ENCODE measurements around the gene XPNPEP1. TPM values are rescaled to one million over a fixed set of nuclear protein-coding genes. Genes with fewer than 3 reads are reported as not detected.
A peak's percentile ranks its signal among the peaks of the same experiment; 100 is the strongest.

XPNPEP1 gene
- total RNA-seq, 2 donors from 2014 or later = 41.2 to 45.2 TPM

DNA sequence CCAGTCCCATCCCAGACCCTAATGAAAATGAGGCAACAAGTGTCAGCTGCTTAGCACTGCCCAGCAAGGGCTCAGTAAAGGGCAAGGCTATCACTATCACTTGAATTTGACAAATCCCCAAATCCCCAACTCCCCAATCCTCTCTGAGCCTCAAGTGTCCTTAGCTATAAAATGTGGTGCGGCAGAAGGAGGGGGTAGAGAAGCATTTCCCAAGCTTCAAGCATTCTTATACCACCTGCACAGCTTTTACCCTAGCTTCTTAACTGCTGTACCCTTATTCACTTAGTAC is 41.6 kb downstream of the XPNPEP1 start:
- peaks cover 41% of the 10 kb centered on the region for H3K36me3 ChIP-seq
- no peaks in the 10 kb centered on the region for H3K27me3 ChIP-seq
- TF ChIP-seq, protein P1, sequence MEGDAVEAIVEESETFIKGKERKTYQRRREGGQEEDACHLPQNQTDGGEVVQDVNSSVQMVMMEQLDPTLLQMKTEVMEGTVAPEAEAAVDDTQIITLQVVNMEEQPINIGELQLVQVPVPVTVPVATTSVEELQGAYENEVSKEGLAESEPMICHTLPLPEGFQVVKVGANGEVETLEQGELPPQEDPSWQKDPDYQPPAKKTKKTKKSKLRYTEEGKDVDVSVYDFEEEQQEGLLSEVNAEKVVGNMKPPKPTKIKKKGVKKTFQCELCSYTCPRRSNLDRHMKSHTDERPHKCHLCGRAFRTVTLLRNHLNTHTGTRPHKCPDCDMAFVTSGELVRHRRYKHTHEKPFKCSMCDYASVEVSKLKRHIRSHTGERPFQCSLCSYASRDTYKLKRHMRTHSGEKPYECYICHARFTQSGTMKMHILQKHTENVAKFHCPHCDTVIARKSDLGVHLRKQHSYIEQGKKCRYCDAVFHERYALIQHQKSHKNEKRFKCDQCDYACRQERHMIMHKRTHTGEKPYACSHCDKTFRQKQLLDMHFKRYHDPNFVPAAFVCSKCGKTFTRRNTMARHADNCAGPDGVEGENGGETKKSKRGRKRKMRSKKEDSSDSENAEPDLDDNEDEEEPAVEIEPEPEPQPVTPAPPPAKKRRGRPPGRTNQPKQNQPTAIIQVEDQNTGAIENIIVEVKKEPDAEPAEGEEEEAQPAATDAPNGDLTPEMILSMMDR (IDR thresholded peaks at IDR 0.05) = no peak
- DNase-seq (ENCODE audit: low spot score) = no peak
- peaks cover 0 to 12% of the 10 kb centered on the region in 2 donors for H3K4me1 ChIP-seq
- H3K4me3 ChIP-seq = no peak overlapping the region
- H3K9me3 ChIP-seq = no peaks in the 10 kb centered on the region
- H3K27ac ChIP-seq = no peak overlapping the region

DNA sequence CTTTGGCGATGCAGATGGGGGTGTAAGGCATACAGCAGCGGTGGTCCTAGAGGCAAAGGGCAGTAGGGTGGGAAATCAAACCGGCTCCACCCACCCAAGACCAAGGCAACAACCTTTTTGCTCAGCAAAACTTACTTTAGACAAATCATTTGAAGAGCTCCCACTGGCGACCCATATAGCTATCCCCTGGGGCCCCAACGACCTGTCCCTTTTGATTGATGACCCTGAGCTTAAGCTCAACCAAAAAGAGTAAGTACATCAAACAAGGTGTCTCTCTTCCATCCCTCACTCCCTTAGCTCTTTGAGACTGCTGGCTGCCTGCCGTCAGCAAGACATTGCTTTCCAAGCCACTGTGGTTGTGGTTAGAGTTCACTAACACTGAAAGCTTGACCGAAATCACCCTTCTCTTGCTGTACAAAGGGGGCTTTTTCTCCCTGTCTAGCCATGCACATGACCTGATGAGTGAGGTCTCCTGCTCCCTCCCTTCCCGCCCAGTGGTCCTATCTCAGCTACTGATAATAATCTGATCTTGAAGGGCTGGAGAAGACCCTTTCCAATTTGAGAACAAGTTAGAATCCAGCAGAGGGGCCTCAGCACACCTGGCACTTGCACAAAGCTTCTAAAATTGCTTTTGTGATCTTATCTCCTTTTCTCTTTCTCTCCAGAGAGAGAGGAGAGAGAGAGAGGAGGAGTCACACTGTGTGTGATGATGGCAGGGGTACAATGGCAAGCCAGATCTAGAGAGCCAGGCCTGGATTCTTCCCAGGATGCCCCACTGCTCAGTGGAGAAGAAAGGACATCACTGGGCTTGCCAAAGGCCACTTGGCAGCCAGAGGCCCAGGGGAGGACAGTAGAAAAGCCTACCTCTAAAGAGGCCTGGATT is 42.2 kb downstream of the XPNPEP1 start:
- TF ChIP-seq, protein P1 (IDR thresholded peaks at IDR 0.05) = no peak

DNA sequence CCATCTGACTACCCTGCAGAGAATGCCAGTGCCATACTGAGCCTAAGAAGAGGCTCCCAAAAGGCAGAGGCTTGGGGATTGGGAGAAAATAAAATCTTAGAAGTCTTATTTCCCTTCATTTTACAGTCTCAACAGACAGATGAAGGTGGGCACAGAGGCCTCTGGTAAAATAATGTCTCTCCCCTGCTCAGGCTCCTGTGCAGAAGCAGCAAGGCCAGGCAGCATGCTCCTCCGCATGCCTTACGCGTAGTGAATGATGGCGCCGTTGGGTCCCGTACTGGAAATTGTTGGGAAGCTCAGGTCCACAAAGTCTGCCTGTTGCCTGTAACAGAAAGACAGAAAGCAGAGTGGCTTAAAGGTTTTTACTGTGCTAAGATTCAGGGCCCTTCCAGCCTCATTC is 45.8 kb downstream of the XPNPEP1 start:
- no peaks in the 10 kb centered on the region for H3K27me3 ChIP-seq
- peaks cover 0 to 6% of the 10 kb centered on the region in 2 donors for H3K4me1 ChIP-seq
- H3K4me3 ChIP-seq = no peak overlapping the region
- no peak for DNase-seq (ENCODE audit: low spot score)
- no peak overlapping the region for H3K27ac ChIP-seq
- H3K36me3 ChIP-seq = peaks cover 77% of the 10 kb centered on the region
- TF ChIP-seq, protein P1 (IDR thresholded peaks at IDR 0.05) = no peak
- H3K9me3 ChIP-seq = no peaks in the 10 kb centered on the region

More for the DNA sequence above, 42.2 kb downstream of the XPNPEP1 start:
- no peaks in the 10 kb centered on the region for H3K27me3 ChIP-seq
- no peak overlapping the region for H3K4me3 ChIP-seq
- no peak for DNase-seq (ENCODE audit: low spot score)
- H3K4me1 ChIP-seq = peaks cover 0 to 12% of the 10 kb centered on the region in 2 donors
- H3K9me3 ChIP-seq = no peaks in the 10 kb centered on the region
- H3K27ac ChIP-seq = no peak overlapping the region
- peaks cover 47% of the 10 kb centered on the region for H3K36me3 ChIP-seq

DNA sequence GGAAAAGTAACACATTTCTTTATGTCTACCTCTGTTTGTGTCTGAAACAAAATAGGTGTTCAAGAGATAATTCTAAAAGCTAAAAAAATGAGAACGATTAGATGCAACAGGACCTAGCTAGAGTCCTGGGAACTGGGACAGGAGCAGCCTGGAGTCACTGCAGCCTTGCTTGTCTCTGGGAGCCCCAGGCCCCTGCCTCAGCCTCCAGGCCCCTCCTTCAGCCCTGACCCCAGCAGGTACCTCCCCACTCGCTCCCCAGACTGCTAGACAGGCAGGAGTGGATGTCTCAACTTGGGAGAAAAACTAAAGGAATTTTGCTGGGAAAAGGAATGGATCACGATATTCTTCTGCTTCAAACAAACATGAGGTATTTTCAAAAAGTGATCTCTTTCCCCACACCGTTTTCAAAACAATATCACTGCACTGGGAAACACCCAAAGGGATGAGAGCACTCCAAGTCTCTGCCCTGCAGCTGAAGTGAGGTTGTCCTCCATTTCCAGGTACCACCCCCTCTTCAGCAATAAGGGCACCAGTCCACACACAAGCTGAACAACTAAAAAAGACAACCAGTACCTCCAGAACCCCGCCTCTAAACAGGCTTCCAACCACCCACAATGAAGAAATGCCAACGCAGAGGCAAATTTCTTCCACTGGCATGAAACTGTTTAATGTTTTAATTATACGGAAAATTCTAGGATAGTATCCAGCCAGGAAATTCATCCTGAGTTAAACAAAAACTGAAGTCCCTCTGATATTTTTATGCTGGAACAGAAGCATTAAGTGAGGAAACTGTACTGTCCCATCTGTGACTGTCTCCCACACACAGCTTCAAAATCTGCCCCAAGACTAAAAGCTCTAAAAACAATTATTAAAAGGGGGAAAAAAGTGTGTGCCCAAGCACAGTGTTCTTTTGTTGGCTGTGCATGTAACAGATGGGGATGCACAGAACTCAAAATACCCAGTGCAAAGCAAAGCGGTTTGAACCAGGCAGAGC is 47.2 kb downstream of the XPNPEP1 start:
- Histone ChIP-seq H3K9me3 (no peaks in the 10 kb centered on the region), H3K4me3 (no peak overlapping the region), H3K4me1 (peaks cover 0 to 6% of the 10 kb centered on the region in 2 donors), H3K27me3 (no peaks in the 10 kb centered on the region), H3K36me3 (peaks cover 77% of the 10 kb centered on the region), H3K27ac (peak overlapping the region; percentile 24 to 33)
- TF ChIP-seq, protein P1 (IDR thresholded peaks at IDR 0.05) = no peak
- DNase-seq (ENCODE audit: low spot score) = no peak

DNA sequence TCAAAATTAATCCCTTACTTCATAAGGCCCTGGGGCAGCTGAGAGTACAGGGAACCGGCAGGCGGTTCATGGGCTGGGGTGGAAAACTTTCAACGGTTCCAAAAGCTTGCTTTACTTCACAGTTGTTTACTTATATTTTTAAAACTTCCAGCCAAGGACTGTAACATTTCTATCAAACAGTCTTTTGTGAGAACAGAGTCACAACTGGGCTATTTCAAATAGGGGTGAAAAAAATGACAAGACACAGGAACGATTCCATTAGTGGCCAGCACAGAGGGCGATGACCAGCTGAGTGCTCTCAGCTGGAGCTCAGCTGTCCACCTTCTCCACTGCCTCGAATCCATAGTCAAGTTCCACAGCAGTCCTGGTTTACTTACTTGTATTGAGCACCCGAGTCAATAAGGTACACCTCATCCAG is 48.2 kb downstream of the XPNPEP1 start:
- peaks cover 0 to 6% of the 10 kb centered on the region in 2 donors for H3K4me1 ChIP-seq
- H3K4me3 ChIP-seq = no peak overlapping the region
- TF ChIP-seq, protein P1 (IDR thresholded peaks at IDR 0.05) = no peak
- H3K27ac ChIP-seq = peak overlapping the region in 1 of 2 donors; percentile 52
- H3K27me3 ChIP-seq = no peaks in the 10 kb centered on the region
- DNase-seq (ENCODE audit: low spot score) = peak; percentile 55
- no peaks in the 10 kb centered on the region for H3K9me3 ChIP-seq
- peaks cover 77% of the 10 kb centered on the region for H3K36me3 ChIP-seq

Data from right atrium auricular region (tissue), 2 donors.